ENCODE results near the gene ZNF529. TPM values are rescaled to one million over a fixed set of nuclear protein-coding genes. Genes with fewer than 3 reads are reported as not detected.

Gene ZNF529
- total RNA-seq, 1 experiment from 2014 or later, result 15.6 TPM

DNA sequence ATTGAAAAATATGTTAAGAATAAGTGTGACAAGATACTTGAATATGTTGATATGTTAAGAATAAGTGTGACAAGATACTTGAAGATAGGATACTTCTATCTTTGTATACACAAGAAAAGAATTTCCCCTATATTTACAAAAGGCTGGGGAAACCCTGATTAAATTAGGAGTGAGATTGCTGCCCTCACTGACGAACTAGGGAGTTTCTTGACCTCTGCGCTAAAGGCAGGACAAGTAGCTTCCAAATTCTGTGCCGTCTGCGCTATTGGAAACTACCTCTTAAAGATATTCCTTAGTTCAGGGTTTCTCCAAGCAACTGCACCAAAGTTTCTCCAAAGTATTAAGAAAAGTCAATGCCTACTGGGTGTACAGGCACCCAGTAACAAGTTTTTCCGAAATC, 45.8 kb downstream of the ZNF529 start:
- TF ChIP-seq, protein P1, sequence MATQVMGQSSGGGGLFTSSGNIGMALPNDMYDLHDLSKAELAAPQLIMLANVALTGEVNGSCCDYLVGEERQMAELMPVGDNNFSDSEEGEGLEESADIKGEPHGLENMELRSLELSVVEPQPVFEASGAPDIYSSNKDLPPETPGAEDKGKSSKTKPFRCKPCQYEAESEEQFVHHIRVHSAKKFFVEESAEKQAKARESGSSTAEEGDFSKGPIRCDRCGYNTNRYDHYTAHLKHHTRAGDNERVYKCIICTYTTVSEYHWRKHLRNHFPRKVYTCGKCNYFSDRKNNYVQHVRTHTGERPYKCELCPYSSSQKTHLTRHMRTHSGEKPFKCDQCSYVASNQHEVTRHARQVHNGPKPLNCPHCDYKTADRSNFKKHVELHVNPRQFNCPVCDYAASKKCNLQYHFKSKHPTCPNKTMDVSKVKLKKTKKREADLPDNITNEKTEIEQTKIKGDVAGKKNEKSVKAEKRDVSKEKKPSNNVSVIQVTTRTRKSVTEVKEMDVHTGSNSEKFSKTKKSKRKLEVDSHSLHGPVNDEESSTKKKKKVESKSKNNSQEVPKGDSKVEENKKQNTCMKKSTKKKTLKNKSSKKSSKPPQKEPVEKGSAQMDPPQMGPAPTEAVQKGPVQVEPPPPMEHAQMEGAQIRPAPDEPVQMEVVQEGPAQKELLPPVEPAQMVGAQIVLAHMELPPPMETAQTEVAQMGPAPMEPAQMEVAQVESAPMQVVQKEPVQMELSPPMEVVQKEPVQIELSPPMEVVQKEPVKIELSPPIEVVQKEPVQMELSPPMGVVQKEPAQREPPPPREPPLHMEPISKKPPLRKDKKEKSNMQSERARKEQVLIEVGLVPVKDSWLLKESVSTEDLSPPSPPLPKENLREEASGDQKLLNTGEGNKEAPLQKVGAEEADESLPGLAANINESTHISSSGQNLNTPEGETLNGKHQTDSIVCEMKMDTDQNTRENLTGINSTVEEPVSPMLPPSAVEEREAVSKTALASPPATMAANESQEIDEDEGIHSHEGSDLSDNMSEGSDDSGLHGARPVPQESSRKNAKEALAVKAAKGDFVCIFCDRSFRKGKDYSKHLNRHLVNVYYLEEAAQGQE (IDR thresholded peaks at IDR 0.05; ENCODE audit: insufficient read depth in 1 of 2, low read depth in 2 of 2, low read length in 1 of 2), result no peak
- TF ChIP-seq TCF7L2 (IDR thresholded peaks at IDR 0.05; ENCODE audit: low read depth, low read length) (no peak), SIN3A (IDR thresholded peaks at IDR 0.05; ENCODE audit: borderline replicate concordance, insufficient read depth, low read depth, low read length) (no peak), POLR2AphosphoS5 (IDR thresholded peaks at IDR 0.05; ENCODE audit: low read depth, low read length) (no peak), CTCF (IDR thresholded peaks at IDR 0.05) (no peak)
- peak overlapping the region; percentile 95 for H3K27ac ChIP-seq (ENCODE audit: low read length)
- peaks cover 4% of the 10 kb centered on the region; the same call in 1 of the 2 replicates for H3K4me1 ChIP-seq (ENCODE audit: control insufficient read depth, insufficient read depth, low read length)
- TSS peak; percentile 84 for BruUV-seq (replicated peaks)
- no peak for DNase-seq (ENCODE audit: low read depth, low spot score)
- POLR2A ChIA-PET, result no interaction called here
- peaks cover 48% of the 10 kb centered on the region for H3K9me3 ChIP-seq (ENCODE audit: control insufficient read depth, insufficient read depth, low read depth, low read length)
- intact Hi-C loops (cut with micrococcal nuclease; ENCODE audit: unreplicated experiment) (no loop called here), in situ Hi-C loops (cut with HindIII; ENCODE audit: low pct_unique_long_range_greater_than_20kb, low sequenced_read_pairs) (no loop called here)
- no peaks in the 10 kb centered on the region for H3K27me3 ChIP-seq (ENCODE audit: control insufficient read depth, insufficient read depth, low read length)
- peaks cover 9% of the 10 kb centered on the region; the same call in 1 of the 2 replicates for H3K36me3 ChIP-seq (ENCODE audit: control insufficient read depth, insufficient read depth, low read length)
- CTCF ChIA-PET, result no interaction called here
- no peak for ATAC-seq
- H3K4me3 ChIP-seq (ENCODE audit: low read depth in 2 of 2, low read length in 2 of 2), result peak overlapping the region; percentile 72 to 95

GRCh38 chr19:36526581-36526980, 46.5 kb downstream of the ZNF529 start:
- no peak for TF ChIP-seq CTCF (IDR thresholded peaks at IDR 0.05)
- ChIA-PET POLR2A (no interaction called here), CTCF (no interaction called here)
- in situ Hi-C loops (cut with HindIII; ENCODE audit: low pct_unique_long_range_greater_than_20kb, low sequenced_read_pairs), result no loop called here
- intact Hi-C loops (cut with micrococcal nuclease; ENCODE audit: unreplicated experiment), result no loop called here
- BruUV-seq (replicated peaks), result no TSS peak
- Histone ChIP-seq H3K36me3 (ENCODE audit: control insufficient read depth, insufficient read depth, low read length) (peaks cover 9% of the 10 kb centered on the region; the same call in 1 of the 2 replicates), H3K27ac (ENCODE audit: low read length) (no peak overlapping the region), H3K4me3 (ENCODE audit: low read depth in 2 of 2, low read length in 2 of 2) (peak overlapping the region; percentile 72 to 95), H3K27me3 (ENCODE audit: control insufficient read depth, insufficient read depth, low read length) (no peaks in the 10 kb centered on the region), H3K9me3 (ENCODE audit: control insufficient read depth, insufficient read depth, low read depth, low read length) (peaks cover 49% of the 10 kb centered on the region), H3K4me1 (ENCODE audit: control insufficient read depth, insufficient read depth, low read length) (peaks cover 4% of the 10 kb centered on the region; the same call in 1 of the 2 replicates)
- DNase-seq (ENCODE audit: low read depth, low spot score) (no peak), ATAC-seq (no peak)

All from Panc1 (cell line).